Keratinocyte (primary cell): ENCODE measurements around the gene GBP5. TPM values are rescaled to one million over a fixed set of nuclear protein-coding genes. Genes with fewer than 3 reads are reported as not detected.

Source experiments
- DNase-seq: peaks from one replicate; pipeline ENCODE4 v3.0.0-alpha.2; 2011; ENCODE audit warnings: low read depth, missing footprints, low spot score
- FAIRE-seq: peaks from 2 replicates; lab custom pipeline; 2011; peaks lifted over from hg19 to GRCh38; lab: Jason Lieb, UNC
- H2AFZ ChIP-seq: 2 replicates; pipeline ENCODE4 v1.6.0; 2012; ENCODE audit warnings: low read length, control low read depth, inconsistent platforms; ENCODE audit not compliant: control insufficient read depth
- H3K27ac ChIP-seq: 2 replicates; pipeline ENCODE4 v1.5.1; 2011; ENCODE audit warnings: low read length; ENCODE audit not compliant: control insufficient read depth, insufficient read depth
- H3K27me3 ChIP-seq: 3 replicates; pipeline ENCODE4 v1.6.0; 2011; ENCODE audit warnings: low read length; ENCODE audit not compliant: control insufficient read depth, insufficient read depth; ENCODE audit errors: extremely low read depth
- H3K36me3 ChIP-seq, 2 experiments: 2 replicates in 1 of 2; 3 replicates in 1 of 2; pipeline ENCODE4 v1.5.1; 2011; ENCODE audit warnings: low read length in 2 of 2, mild to moderate bottlenecking in 1 of 2; ENCODE audit not compliant: control insufficient read depth in 2 of 2, insufficient read depth in 2 of 2; ENCODE audit errors: extremely low read depth in 1 of 2
- H3K4me1 ChIP-seq: 3 replicates; pipeline ENCODE4 v1.5.1; 2011; ENCODE audit warnings: low read length; ENCODE audit not compliant: control insufficient read depth, insufficient read depth; ENCODE audit errors: extremely low read depth
- H3K4me2 ChIP-seq: 3 replicates; pipeline ENCODE4 v1.6.0; 2011; ENCODE audit warnings: low read depth, low read length; ENCODE audit not compliant: control insufficient read depth, insufficient read depth; ENCODE audit errors: extremely low read depth
- H3K4me3 ChIP-seq, 3 experiments: fragments of 200-600 bp in 1 of 3; sonication (generic) in 1 of 3; 2 replicates in 2 of 3; 3 replicates in 1 of 3; pipeline ENCODE4 v1.5.1; 2011 to 2016; ENCODE audit warnings: low read length in 3 of 3, mild to moderate bottlenecking in 3 of 3, control low read depth in 2 of 3, inconsistent platforms in 1 of 3, low read depth in 1 of 3, mixed read lengths in 1 of 3, mixed run types in 1 of 3, moderate library complexity in 1 of 3; ENCODE audit not compliant: control insufficient read depth in 2 of 3, insufficient read depth in 2 of 3; ENCODE audit errors: extremely low read depth in 1 of 3
- H3K79me2 ChIP-seq: 2 replicates; pipeline ENCODE4 v1.6.0; 2012; ENCODE audit warnings: low read length; ENCODE audit not compliant: control insufficient read depth, insufficient read depth
- H3K9ac ChIP-seq: 3 replicates; pipeline ENCODE4 v1.6.0; 2011; ENCODE audit warnings: low read length; ENCODE audit not compliant: control insufficient read depth, insufficient read depth; ENCODE audit errors: extremely low read depth
- H3K9me1 ChIP-seq: 3 replicates; pipeline ENCODE4 v1.6.0; 2011; ENCODE audit warnings: low read length; ENCODE audit not compliant: control insufficient read depth, insufficient read depth; ENCODE audit errors: extremely low read depth
- H3K9me3 ChIP-seq: 2 replicates; pipeline ENCODE4 v1.5.1; 2012; ENCODE audit warnings: low read depth, low read length; ENCODE audit not compliant: control insufficient read depth
- H4K20me1 ChIP-seq: 3 replicates; pipeline ENCODE4 v1.6.0; 2011; ENCODE audit warnings: low read length; ENCODE audit not compliant: control insufficient read depth, insufficient read depth; ENCODE audit errors: extremely low read depth
- CTCF ChIP-seq, 3 experiments: IDR thresholded peaks in 1 of 3; conservative IDR thresholded peaks in 1 of 3; optimal IDR thresholded peaks in 1 of 3; 2 replicates in 2 of 3; 3 replicates in 1 of 3; pipeline versions ENCODE3 to v1.5.1; 2011; ENCODE audit warnings: low read length in 3 of 3, mild to moderate bottlenecking in 3 of 3, moderate library complexity in 2 of 3, control low read depth in 1 of 3, inconsistent platforms in 1 of 3; ENCODE audit not compliant: insufficient read depth in 2 of 3; ENCODE audit errors: extremely low read depth in 1 of 3
- EZH2 ChIP-seq: IDR thresholded peaks from one replicate; pipeline ENCODE4 v1.6.1; 2012; ENCODE audit warnings: inconsistent platforms, mild to moderate bottlenecking, low read length, moderate library complexity
- dilution Hi-C: fragments of 300-500 bp; cut with MboI; formaldehyde crosslinking; loops from one replicate; pipeline ENCODE4 v1.7.0; 2020; ENCODE audit warnings: low sequenced_read_pairs; ENCODE audit not compliant: extremely low pct_ligation_motif_present
- polyA plus RNA-seq, 5 experiments: library from polyadenylated mRNA; depleted of rRNA in 3 of 5; stranded (reverse) in 3 of 5; stranded (forward) in 1 of 5; unstranded in 1 of 5; fragments of >200 nt; gene quantifications; 1 replicate in 1 of 5; 2 replicates in 3 of 5; 3 replicates in 1 of 5; pipeline versions ENCODE4 v1.2.1 to v1.2.3, GENCODE V29; 2011 to 2012; ENCODE audit warnings: missing spikeins in 2 of 5, low read depth in 1 of 5, low replicate concordance in 1 of 5

GBP5 gene
- polyA plus RNA-seq, 1 donor (not counting 4 experiments of a cell fraction or from before 2014, with no cell fraction given): 0.03 TPM

DNA sequence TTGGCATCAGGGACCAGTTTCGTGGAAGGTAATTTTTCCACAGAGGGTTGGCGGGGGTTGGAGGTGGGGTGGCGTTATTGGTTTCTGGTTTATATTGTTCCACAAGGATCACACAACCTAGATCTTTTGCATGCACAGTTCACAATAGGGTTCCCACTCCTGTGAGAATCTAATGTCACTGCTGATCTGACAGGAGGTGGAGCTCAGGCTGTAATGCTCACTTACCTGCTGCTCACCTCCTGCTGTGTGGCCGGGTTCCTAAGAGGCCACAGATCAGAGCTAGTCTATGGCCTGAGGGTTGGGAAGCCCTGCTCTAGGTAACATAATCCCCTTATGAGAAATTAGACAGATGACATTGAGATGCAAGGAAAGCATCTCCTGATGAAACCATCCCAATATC, 12.6 kb downstream of the GBP5 start:
- H3K9ac ChIP-seq: no peak overlapping the region
- H3K79me2 ChIP-seq: no peaks in the 10 kb centered on the region
- DNase-seq (no peak), FAIRE-seq (no peak)
- H3K27me3 ChIP-seq: no peaks in the 10 kb centered on the region
- H4K20me1 ChIP-seq: no peaks in the 10 kb centered on the region
- no peak for TF ChIP-seq CTCF (optimal IDR thresholded peaks at IDR 0.05 in 1 of 3, IDR thresholded peaks at IDR 0.05 in 1 of 3, conservative IDR thresholded peaks at IDR 0.05 in 1 of 3; ENCODE audit: extremely low read depth in 1 of 3, insufficient read depth in 2 of 3, low read length in 3 of 3)
- TF ChIP-seq EZH2: no peak
- H3K9me1 ChIP-seq: no peaks in the 10 kb centered on the region
- no peak overlapping the region for H2AFZ ChIP-seq
- H3K4me1 ChIP-seq: no peaks in the 10 kb centered on the region
- no peak overlapping the region for H3K4me2 ChIP-seq
- no peaks in the 10 kb centered on the region for H3K9me3 ChIP-seq
- H3K36me3 ChIP-seq: no peaks in the 10 kb centered on the region
- H3K27ac ChIP-seq: no peak overlapping the region
- no peak overlapping the region for H3K4me3 ChIP-seq
- dilution Hi-C loops: no loop called here

- Histone ChIP-seq H2AFZ (no peak overlapping the region), H3K9me3 (no peaks in the 10 kb centered on the region), H3K27me3 (no peaks in the 10 kb centered on the region), H3K4me1 (no peaks in the 10 kb centered on the region), H3K4me3 (no peak overlapping the region), H3K79me2 (no peaks in the 10 kb centered on the region), H3K9me1 (no peaks in the 10 kb centered on the region), H4K20me1 (no peaks in the 10 kb centered on the region), H3K27ac (no peak overlapping the region), H3K9ac (no peak overlapping the region), H3K4me2 (no peak overlapping the region), H3K36me3 (no peaks in the 10 kb centered on the region)
- FAIRE-seq: no peak
- dilution Hi-C loops: no loop called here
- no peak for TF ChIP-seq EZH2
- no peak for TF ChIP-seq CTCF (optimal IDR thresholded peaks at IDR 0.05 in 1 of 3, IDR thresholded peaks at IDR 0.05 in 1 of 3, conservative IDR thresholded peaks at IDR 0.05 in 1 of 3; ENCODE audit: extremely low read depth in 1 of 3, insufficient read depth in 2 of 3, low read length in 3 of 3)
- DNase-seq: no peak
These were observed 13.2 kb downstream of the GBP5 start for GRCh38 chr1:89259283-89259971.
